ENCODE results near the gene PLPP3. TPM values are rescaled to one million over a fixed set of nuclear protein-coding genes. Genes with fewer than 3 reads are reported as not detected.

Gene PLPP3
- total RNA-seq, 4 donors from 2014 or later = 16.5 to 116 (median 33.5) TPM

DNA sequence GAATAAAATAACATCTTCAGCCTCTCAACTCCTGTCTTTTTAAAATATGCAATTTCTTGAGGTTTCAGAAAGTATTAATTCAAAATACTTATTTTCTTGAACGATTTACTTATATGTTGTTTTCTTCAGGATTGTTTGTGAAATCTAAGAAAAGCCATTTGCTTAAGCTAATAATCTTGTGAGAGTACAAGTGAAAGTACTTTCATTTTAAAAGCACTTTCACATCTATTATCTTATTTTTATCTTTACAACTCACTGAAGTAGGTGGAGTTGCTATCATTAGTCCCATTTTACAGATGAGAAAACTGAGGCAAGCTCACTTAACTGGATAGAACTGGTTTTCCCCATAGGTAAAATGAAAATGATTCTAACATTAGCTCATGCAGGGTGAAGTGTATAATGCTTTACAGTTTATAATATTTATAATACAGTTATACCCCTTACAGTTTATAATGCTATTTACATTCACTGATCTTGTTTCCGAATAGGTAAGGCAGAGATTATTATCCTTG, 4.7 kb upstream of the PLPP3 start:
- no peak for TF ChIP-seq POLR2A (IDR thresholded peaks at IDR 0.05)
- TF ChIP-seq, protein P1, sequence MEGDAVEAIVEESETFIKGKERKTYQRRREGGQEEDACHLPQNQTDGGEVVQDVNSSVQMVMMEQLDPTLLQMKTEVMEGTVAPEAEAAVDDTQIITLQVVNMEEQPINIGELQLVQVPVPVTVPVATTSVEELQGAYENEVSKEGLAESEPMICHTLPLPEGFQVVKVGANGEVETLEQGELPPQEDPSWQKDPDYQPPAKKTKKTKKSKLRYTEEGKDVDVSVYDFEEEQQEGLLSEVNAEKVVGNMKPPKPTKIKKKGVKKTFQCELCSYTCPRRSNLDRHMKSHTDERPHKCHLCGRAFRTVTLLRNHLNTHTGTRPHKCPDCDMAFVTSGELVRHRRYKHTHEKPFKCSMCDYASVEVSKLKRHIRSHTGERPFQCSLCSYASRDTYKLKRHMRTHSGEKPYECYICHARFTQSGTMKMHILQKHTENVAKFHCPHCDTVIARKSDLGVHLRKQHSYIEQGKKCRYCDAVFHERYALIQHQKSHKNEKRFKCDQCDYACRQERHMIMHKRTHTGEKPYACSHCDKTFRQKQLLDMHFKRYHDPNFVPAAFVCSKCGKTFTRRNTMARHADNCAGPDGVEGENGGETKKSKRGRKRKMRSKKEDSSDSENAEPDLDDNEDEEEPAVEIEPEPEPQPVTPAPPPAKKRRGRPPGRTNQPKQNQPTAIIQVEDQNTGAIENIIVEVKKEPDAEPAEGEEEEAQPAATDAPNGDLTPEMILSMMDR (IDR thresholded peaks at IDR 0.05) = no peak
- H3K4me3 ChIP-seq = no peak overlapping the region
- no peaks in the 10 kb centered on the region for H3K9me3 ChIP-seq
- peaks cover 0 to 8% (median 4%) of the 10 kb centered on the region in 3 donors for H3K4me1 ChIP-seq
- H3K36me3 ChIP-seq = no peaks in the 10 kb centered on the region
- intact Hi-C loops (cut with DNase I) = loop anchor here (10.0 kb wide), 1 partner anchor 1209 kb away; no protein-coding TSS in a partner anchor
- no peak for DNase-seq
- H3K27ac ChIP-seq = no peak overlapping the region
- WGBS, 2 donors = 75 to 82% methylated on average over 2 of the region's 2 CpGs
- peaks cover 0 to 1% (median 0%) of the 10 kb centered on the region in 4 donors for H3K27me3 ChIP-seq

GRCh38 chr1:56580771-56581170, 1.4 kb upstream of the PLPP3 start:
- Histone ChIP-seq H3K36me3 (no peaks in the 10 kb centered on the region), H3K9me3 (no peaks in the 10 kb centered on the region), H3K4me1 (peaks cover 8 to 33% (median 16%) of the 10 kb centered on the region in 3 donors), H3K27me3 (peaks cover 0 to 13% (median 0%) of the 10 kb centered on the region in 4 donors), H3K27ac (no peak overlapping the region), H3K4me3 (no peak overlapping the region)
- intact Hi-C loops (cut with DNase I) = loop anchor here (10.0 kb wide), 1 partner anchor 1206 kb away; no protein-coding TSS in a partner anchor
- DNase-seq = no peak
- TF ChIP-seq, protein P1 (IDR thresholded peaks at IDR 0.05) = no peak
- 90 to 92% methylated on average over 10 of the region's 10 CpGs for WGBS, 2 donors

- DNase-seq = peak; percentile 12
- TF ChIP-seq POLR2A (IDR thresholded peaks at IDR 0.05) = peak in 1 of 4 donors; percentile 35
- TF ChIP-seq, protein P1 (IDR thresholded peaks at IDR 0.05) = no peak
- Histone ChIP-seq H3K9me3 (no peaks in the 10 kb centered on the region), H3K4me3 (peak overlapping the region; percentile 76 to 96 (median 85)), H3K4me1 (peaks cover 8 to 57% (median 33%) of the 10 kb centered on the region in 3 donors), H3K27me3 (peaks cover 0 to 13% (median 0%) of the 10 kb centered on the region in 4 donors), H3K27ac (peak overlapping the region; percentile 92 to 97 (median 94)), H3K36me3 (no peaks in the 10 kb centered on the region)
- WGBS, 2 donors = 0 to 1% methylated on average over 21 to 22 of the region's 64 CpGs
- intact Hi-C loops (cut with DNase I) = no loop called here
Measured at GRCh38 chr1:56578138-56578962, 1.0 kb downstream of the PLPP3 start.

DNA sequence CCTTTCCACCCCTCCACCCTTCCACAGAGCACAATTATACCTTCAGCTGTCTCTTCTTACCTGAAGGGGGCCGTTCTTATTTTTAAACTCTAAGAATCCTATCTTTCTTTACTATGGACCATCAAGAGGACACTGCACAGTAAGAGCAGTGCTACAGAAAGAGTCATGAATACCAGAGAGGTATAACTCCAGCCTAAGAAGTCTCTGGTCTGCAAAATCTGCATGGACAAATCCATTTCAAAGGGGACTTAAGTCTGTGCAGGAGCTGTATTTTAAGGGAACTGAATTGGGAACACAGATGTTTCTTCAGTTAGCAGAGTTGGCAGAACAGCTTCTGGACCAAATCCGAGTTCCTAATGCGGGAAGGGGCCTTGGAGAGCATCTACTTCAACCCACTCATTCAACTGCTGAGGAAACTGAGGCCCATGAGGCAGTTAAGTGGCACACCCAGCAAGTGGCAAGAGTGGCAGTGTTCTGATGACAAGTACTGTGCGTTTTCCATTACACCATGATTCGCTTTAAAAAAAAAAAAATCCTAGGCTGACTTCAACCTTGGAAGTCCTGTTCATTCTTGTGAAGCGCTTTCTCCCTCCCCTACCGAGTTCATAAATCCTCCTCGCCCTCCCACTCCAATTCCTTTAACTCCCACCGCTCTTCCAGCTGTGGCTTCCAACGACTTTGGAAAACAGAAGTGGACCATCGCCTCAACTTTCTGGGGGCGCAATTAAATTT, 1.8 kb downstream of the PLPP3 start:
- Histone ChIP-seq H3K36me3 (no peaks in the 10 kb centered on the region), H3K27ac (peak overlapping the region; percentile 92 to 97 (median 94)), H3K27me3 (peaks cover 0 to 13% (median 0%) of the 10 kb centered on the region in 4 donors), H3K4me1 (peaks cover 12 to 65% (median 33%) of the 10 kb centered on the region in 3 donors), H3K9me3 (no peaks in the 10 kb centered on the region), H3K4me3 (peak overlapping the region; percentile 76 to 96 (median 85))
- 16 to 30% methylated on average over 8 to 12 of the region's 12 CpGs for WGBS, 2 donors
- intact Hi-C loops (cut with DNase I) = no loop called here
- TF ChIP-seq POLR2A (IDR thresholded peaks at IDR 0.05) = no peak
- TF ChIP-seq, protein P1 (IDR thresholded peaks at IDR 0.05) = no peak
- no peak for DNase-seq

Measured in esophagus squamous epithelium (tissue), 5 donors.